Sigmoid colon (tissue), 3 donors: Measurements from ENCODE around the gene MMD.

ENCODE experiments used
- POLR2A ChIP-seq, 2 donors: fragments of 450-650 bp; IDR thresholded peaks; one replicate each; pipeline ENCODE4 v1.6.1; 2016; ENCODE audit warnings: antibody characterized with exemption in 2 of 2, mild to moderate bottlenecking in 2 of 2, moderate library complexity in 2 of 2
- TF ChIP-seq, protein P1 (sequence below), 4 experiments: fragments of 450-650 bp in 3 of 4; fragments of 200-600 bp in 1 of 4; IDR thresholded peaks; one replicate each; pipeline ENCODE4 v1.5.1; 2016 to 2019; ENCODE audit warnings: antibody characterized with exemption in 4 of 4, mild to moderate bottlenecking in 3 of 4, moderate library complexity in 2 of 4

DNA sequence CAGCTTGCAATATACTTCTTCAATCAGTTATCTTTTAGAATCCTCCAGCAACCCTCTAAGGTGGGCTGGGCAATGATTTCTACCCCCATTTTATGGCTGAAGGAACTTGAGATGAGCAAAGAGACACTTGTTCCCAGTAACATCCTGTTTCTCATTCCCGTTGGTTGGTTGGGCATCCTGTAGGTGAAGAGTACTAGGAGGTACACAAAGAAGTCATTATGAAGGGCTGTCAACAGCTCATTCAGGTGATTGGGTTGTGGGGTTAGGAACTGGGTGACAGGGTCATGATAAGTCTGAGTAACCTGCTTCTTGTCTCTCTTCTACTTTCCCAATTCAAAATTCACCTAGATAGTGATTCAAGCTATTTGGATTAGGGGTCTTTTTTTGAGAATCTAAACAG lies 76.5 kb downstream of the MMD start:
- TF ChIP-seq POLR2A (IDR thresholded peaks at IDR 0.05) = no peak
- TF ChIP-seq, protein P1, sequence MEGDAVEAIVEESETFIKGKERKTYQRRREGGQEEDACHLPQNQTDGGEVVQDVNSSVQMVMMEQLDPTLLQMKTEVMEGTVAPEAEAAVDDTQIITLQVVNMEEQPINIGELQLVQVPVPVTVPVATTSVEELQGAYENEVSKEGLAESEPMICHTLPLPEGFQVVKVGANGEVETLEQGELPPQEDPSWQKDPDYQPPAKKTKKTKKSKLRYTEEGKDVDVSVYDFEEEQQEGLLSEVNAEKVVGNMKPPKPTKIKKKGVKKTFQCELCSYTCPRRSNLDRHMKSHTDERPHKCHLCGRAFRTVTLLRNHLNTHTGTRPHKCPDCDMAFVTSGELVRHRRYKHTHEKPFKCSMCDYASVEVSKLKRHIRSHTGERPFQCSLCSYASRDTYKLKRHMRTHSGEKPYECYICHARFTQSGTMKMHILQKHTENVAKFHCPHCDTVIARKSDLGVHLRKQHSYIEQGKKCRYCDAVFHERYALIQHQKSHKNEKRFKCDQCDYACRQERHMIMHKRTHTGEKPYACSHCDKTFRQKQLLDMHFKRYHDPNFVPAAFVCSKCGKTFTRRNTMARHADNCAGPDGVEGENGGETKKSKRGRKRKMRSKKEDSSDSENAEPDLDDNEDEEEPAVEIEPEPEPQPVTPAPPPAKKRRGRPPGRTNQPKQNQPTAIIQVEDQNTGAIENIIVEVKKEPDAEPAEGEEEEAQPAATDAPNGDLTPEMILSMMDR (IDR thresholded peaks at IDR 0.05) = no peak
